GM21529 (cell line): Measurements from ENCODE around the gene BRAT1.

Experiments
- ATAC-seq: cut with Tn5 transposase; IDR thresholded peaks from one replicate; pipeline ENCODE4 v1.9.1; 2021; ENCODE audit not compliant: unreplicated experiment

Gene BRAT1

DNA sequence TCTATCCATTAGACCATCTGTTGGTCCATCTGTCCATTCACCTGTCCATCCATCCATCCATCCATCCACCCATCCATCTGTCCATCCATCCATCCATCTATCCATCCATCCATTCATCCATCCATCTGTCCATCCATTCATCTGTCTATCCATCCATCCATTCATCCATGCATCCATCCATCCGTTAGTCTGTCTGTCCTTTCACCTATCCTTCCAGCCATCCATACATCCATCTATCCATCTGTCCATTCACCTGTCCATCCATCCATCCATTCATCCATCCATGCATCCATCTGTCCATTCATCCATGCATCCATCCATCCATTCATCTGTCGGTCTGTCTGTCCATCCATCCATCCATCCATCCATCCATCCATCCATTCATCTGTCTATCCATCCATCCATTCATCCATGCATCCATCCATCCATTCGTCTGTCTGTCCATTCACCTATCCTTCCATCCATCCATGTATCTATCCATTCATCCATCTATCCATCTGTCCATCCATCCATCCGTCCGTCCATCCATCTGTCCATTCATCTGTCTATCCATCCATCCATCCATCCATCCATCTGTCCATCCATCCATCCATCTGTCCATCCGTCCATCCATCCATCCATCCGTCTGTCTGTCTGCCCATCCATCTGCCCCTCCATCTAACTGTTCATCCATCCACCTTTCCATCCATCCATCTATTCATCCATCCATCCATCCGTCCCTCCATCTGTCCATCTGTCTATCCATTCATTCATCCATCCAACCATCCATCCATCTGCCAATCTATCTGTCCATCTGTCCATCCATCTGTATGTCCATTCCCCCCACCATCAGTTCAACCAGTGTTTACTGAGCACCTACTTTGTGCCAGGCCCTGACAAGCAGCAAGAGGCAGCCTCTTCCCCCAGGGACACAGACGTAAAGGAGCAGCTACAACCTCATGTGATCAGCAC is 40.6 kb downstream of the BRAT1 start:
- no peak for ATAC-seq

DNA sequence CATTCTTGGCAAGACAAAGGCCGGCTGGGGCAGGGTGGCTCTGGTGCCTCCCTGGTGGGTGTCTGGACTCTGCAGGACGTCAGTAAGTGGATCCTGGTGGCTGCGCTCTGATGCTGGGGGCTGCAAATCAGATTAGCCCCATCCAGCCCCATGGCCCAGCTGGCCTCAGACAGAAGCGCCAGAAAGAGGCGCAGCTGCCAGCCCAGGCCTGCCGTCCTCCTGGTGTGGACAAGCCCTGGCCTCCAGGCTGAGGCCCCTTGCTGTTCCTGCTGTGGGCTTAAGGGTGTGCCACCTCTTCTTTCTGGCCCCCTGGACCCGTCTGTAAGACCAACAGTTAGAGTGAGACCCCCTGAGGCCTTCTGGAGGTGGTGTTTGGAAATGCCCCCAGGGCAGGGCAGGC is 41.6 kb downstream of the BRAT1 start:
- ATAC-seq: no peak

DNA sequence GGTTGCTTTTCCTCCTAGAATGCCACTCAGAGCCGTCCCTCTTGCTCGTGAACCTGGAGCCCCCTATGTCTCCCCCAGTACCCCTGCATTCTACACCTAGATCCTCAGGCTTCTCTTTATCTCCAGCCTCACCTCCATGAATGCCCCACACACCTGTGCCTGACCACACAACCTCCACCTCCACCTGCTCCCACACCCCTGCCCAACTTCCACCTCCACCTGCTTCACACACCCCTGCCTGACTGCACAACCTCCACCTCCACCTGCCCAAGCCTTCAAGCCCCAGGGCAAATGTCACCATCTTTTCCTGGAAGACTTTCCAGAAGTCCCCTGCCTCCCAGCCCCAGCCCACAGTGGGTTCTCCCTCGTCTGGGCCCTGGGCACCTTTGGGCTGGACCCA is 42.6 kb downstream of the BRAT1 start:
- ATAC-seq: no peak

DNA sequence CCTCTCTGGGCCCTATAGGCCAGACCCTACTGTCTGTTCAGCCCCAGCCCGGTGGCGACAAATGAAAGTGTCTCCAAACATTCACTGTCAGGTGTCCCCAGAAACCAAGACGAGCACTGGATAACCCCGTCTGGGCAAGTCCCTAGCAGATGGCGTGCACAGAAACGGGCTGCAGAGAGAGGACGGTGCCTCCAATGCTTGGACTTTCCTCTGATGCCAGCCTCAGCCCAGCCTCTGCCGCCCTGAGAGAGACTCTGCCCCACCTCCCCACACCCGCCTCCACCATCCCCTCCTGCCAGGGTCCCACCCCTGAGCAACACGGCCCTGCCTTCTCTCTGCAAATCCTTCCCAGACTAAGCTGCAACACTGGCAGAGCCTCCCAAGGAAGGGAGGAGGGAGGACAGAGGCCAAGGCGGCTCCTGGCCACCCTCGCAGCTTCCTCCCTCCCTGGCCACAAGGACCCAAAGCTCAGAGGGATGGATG is 43.1 kb downstream of the BRAT1 start:
- no peak for ATAC-seq

DNA sequence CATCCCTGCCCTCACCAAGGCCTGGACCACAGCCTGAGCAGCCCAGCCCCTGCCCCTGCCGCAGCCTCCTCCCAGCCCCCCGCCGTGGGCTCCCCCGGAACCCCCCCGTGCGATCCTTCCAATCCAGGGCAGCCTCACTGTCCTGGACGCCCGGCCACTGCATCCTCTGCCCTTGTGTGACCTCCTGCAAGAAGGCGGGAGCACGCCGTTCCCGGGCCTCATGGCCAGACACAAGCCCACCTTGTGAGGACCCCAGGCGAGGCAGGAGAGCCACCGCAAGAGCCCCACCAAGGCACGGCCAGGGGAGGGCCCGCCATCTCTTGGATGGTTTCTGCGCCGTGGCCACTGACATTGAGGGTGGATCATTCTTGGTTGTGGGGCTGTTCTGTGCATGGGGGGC is 43.6 kb downstream of the BRAT1 start:
- no peak for ATAC-seq

DNA sequence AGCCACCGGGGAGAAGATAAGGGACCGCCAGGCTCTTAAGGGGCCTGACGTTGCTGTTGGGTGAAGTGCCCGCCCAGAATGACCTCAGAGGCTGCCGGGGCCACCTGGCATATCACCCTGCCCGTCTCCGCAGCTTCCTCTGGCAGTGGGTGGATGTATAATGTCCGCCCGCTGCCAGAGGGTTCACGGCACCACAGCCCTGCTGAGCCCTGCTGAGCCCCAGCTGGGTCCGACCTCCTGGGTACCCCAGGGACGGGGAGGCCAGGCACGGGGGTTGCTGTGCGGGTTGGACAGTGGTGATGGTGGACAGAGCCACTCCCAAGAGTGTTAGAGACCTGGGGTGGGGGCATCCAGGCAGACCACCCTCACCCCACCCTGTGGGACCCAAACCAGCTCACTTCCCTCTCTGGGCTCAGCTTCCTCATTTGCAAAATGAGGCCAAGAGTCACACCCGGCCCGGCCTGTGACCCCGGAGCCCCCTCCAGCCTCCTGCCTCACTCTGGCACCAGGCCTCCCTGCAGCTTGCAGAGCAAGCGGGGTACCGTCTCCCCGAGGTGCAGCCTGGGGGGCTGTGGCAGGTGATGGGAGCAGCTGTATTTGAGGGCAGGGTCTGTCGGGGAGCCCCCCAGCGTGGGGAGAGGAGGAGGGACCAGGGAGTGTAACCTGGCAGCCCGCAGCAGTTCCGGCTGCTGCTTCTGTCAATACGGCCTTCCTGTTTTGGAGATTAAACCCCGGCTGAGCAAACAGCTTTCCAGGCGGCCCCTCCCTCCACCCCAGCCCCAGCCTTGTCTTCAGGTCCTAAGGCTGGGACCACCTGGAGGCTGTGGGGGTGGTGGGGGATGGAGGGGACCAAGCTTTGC is 44.2 kb downstream of the BRAT1 start:
- no peak for ATAC-seq

DNA sequence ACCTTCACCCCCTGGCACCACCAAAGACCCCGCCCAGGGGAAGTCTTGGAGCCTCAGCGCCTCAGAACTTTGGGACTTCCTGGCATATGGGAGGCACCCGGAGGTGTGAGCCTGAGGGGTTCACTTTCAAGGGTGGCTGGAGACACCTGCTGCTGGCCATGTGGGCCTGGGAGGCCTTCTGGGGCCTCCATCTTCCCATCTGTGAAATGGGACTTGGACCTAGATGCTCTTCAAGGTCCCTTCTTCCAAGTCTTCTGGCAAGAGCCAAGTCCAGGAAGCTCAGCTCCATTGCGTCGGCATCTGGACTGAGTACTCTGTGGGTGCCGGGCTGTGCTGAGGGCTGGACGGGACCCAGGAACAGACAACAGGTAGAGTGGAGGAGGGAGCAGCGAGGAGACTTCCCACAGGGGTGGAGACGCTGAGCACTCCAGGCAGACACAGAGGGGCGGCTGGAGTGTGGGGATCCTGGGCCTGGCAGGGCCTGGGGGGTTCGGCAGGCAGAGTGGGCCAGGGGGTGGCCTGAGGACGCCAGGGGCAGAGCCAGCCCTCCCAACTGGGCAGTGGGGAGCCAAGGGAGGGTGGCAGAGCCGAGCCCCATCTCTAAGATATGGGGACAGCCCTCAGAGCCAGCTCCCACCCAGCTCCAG is 45.1 kb downstream of the BRAT1 start:
- no peak for ATAC-seq

DNA sequence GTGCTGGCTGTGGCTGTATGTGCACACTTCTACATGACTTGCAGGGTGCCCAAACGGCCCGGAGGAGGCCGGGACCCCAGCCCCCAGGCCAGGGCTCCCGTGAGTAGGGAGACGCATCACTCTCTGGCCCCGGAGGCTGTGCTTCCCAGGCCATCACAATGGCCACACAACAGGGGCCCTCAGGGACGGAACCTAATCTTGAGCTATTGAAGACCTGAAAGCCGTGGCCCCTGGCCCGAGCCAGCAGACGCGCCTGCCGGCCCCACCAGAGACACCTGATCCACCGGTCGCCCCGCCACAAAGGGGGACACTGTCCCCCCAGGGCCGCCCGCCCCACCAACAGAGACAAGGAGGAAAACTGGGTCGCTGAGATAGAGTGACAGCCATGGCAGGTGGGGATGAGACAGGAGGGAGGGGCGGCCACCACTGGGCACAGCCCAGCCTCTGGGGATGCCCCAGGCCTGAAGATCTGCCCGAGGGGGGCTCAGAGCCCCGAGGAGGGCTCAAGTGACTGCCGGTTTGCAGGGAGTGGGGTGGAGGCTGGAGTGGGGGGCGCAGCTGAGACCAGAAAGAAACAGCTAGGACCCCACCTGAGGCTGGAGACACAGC is 45.9 kb downstream of the BRAT1 start:
- no peak for ATAC-seq

DNA sequence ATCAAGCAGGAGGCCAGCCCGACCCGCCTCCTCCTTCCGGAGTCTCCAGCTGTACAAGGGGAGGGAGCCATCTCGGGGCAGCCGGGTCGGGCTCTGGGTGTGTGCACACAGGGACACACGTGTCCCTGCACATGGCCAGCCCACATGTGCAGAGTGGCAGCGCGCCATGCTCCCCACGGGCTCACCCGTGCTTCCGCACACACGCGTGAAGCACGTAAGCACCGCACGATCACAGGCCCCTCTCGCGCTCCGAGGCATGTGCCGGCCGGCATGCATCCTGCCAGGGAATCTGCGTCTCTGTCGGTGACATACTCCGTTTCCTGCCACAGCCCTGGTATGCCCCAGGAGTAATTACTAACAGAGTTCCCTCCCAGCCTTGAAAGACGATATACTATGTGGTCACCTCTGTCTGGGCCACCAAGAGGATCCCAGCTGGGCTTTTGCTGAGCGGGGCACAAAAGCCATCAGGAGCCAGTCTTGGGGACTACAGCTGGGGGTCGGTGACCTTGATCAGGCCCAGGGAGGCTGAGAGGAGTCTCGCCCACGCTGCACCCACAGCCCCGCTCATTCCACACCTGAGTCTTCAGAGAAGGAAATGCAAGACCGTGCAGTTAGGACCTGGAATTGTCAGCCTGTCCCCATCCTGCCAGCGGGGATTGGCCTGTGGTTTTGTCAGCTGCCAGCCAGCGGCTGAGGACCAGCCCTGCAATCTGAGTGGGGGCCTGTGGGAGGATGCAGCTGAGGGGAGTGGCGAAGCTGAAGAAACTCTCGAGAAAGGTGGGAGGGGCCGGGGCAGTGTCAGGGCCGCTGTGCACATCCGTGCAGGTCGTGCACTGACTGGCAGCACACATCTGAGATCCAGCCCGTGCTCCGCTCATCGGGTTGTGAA is 46.8 kb downstream of the BRAT1 start:
- peak; percentile 41 for ATAC-seq

DNA sequence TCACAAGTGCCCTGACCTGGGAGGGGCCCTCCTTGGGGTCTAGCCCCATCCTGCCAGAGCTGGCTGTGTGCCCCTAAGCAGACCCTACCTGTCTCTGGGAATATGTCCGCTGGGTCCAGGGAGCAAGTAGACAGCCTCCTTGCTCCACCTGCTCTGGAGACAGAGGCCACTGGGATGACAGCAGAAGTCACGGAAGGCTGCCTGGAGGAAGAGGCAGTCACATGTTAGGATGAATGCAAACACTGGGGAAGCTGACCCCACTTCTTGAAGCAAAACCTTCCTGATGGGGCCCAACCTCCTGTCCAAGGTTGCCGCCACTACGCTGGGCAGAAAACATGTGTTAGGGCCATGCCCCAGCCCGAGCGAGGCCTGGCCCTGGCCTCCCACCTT is 47.4 kb downstream of the BRAT1 start:
- no peak for ATAC-seq

DNA sequence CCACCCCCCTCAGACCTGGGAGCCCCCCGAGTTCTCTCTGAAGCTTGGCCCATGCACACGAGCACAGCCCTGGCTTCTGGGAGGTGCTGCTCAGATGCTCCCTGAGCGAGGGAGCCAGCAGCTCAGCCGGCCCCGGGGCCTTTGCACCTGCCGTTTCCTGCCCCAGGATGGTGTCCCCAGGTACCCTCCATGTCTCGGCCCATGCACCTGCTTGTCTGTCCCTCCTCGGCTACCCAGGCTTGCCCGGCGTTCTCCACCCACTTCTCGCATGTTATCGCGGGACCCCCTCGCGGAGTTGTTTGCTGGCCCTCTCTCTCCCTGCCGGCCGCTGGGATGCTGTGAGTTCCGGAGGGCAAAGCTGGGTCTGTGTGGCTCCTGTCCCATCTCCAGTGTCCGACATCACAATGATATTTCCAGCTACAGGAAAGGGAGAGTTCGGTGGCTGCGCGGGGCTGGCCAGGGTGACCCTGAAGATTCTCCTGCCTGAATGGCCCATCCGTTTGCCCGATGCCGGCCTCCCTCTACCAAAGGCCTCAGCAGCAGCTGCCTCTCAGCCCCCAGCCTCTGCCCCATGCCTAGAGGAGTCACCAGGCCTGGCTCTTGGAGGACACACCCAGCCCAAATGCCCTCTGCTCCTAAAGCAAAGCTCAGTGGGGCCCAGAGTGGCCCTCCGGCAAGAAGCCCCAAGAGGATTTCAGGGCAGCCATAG is 48.0 kb downstream of the BRAT1 start:
- no peak for ATAC-seq

DNA sequence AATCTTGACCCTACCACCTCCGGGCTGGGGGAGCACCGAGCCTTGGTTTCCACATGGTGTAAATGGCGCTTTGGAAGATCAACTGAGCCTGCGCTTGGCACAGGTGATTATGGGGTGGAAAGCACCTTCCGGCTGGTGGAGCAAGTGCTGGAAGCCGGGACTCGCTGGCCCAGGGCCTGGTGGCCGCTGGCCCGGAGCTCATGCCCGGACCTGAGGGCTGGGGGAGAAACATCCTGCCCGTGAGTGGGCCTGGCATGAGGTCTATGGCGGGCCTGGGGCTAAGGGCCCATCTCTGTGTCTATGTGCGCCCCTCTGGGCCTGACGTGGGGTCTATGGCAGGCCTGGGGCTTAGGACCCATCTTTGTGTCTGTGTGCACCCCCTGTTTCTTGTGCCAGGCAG is 49.9 kb downstream of the BRAT1 start:
- no peak for ATAC-seq

DNA sequence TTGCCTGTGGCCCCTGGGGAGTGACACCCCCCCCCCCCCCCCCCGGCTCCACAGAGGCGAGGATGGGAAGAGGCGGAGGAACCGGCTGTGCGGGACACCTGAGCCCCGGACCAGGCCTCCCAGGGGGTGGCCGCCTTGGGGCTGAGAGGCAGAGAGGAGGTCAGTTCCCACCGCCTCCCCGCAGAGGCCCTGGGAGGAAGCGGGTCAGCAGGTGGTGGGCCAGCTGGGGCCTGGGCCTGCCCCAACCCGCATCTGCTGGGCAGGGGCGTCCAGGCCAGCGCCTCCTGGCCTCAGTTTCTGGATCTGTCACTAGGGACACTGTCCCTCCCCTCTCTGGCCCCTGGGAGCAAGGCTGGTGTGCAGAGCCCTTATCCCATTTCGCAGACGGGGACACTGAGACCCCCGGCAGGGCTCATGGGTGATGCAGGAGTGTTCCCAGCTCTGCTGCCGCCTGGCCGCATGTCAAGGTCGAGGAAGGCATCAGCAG is 50.4 kb downstream of the BRAT1 start:
- no peak for ATAC-seq

DNA sequence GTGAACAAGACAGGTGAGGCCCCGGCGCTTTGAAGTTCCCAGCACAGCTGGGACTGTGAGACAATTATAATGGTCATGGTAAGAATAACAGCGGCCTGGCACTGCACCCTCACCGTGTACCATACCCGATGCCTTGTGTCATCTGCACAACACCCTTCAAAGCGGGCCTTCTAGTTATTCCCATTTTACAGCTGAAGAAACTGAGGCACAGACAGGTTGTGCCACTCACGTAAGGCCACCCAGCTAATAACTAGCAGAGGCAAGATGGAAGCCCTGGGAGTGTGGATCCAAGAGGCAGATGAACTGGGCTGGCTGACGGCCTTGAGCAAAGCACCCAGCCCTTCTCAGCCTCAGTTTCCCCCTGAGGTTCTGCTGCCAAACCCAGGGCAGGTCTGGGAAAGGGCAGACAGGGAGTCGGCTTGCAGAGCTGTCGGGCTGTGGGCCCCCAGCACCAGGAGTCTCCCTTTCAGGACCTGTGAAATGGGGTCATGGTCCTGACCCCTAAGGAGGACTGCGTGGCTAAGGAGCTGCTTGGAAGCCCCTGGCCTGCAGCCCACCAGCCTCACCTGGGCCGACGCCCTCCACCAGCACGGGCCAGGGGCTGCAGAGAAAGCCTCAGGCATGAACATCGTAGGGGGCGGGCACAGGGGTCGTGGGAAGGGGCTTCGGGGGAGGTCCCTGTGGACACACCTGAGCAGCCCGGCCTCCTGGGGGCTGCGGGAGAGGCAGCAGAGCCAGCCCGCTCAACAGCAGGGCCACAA is 51.0 kb downstream of the BRAT1 start:
- no peak for ATAC-seq

DNA sequence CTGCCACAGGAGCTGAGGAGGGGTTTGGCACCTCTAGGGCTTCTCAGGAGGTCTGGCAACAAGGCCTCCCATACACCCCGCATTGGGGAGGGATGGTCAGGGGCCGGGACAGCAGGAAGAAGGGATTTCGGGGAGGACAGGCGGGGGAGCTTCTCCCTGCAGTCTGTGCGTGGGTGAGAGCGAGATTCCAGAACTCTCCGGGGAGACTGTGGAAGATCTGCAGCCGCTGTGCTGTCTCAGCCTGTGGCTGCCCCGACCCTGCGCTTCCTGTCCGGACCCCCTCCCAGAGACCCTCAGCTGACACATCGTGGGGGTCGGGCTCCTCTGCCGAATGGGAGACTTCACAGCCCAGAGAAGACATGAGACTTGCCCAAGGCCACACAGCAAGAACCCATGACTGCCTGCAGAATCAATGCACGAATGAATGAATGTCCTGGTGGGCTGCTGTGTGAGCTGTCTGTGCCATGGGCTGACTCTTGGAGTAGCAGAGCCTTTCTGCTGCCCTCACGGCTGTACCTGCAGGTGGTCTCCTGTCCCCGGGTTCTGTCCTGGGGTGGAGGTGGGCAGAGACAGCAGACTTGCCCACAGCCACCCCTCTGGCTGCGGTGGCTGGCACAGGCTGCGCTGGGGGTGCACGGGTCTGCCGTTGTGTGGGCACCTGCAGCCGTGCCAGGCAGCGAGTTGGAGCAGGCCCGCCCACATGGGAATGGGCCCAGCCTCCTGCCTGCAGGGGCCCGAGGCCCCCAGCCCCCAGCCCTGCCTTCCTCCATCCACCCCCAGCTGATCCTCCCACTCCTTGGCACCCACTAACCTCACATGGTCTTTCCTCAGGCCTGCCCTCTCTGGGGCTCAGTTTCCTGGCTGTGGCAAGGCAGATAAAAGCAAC is 52.0 kb downstream of the BRAT1 start:
- ATAC-seq: no peak

DNA sequence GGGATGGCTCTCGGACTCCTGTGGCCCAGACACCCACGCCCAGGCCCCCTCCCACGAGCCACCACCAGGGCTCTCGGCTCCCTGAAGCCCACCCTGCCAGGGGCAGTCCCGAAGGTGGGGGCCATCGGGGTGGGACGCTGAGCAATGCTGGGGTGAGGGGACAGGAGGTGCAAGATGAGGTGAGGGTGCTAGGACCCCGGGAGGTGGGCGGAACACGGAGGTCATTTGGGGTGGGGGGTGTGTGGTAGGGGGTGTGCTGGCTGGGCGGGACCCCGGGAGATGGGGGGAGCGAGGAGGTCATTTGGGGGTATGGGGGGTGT is 52.7 kb downstream of the BRAT1 start:
- no peak for ATAC-seq

DNA sequence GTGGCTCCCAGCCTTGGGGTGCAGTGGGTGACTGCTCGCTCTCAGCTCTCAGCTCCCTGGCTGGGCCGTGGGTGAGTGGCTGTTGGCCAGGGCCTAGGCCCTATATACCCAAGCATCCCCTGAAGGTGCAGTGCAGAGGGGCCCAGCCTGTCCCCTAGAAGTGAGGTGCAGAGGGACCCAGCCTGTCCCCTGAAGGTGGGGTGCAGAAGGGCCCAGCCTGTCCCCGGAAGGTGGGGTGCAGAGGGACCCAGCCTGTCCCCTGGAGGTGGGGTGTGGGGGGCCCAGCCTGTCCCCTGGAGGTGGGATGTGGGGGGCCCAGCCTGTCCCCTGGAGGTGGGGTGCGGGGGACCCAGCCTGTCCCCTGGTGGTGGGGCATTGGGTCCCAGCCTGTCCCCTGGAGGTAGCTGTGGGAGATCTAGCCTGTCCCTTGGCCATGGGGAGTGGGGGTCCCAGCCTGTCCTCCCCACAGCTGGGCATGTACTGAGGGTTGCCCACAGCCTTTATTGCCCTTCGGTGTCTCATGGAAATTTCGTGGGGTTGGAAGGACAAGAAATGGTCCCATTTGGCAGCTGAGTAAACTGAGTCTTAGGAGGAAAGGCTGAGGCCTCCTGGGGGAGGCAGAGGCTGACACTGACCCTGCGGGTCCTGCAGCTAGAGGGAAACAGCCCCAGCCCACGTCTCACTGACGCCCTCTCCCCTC is 53.2 kb downstream of the BRAT1 start:
- ATAC-seq: no peak
